A204.1 (cell line): ENCODE measurements around the gene CDH15.

Experiments
- FAIRE-seq: peaks from 2 replicates; lab custom pipeline; 2012; peaks lifted over from hg19 to GRCh38; lab: Jason Lieb, UNC

Gene CDH15

DNA sequence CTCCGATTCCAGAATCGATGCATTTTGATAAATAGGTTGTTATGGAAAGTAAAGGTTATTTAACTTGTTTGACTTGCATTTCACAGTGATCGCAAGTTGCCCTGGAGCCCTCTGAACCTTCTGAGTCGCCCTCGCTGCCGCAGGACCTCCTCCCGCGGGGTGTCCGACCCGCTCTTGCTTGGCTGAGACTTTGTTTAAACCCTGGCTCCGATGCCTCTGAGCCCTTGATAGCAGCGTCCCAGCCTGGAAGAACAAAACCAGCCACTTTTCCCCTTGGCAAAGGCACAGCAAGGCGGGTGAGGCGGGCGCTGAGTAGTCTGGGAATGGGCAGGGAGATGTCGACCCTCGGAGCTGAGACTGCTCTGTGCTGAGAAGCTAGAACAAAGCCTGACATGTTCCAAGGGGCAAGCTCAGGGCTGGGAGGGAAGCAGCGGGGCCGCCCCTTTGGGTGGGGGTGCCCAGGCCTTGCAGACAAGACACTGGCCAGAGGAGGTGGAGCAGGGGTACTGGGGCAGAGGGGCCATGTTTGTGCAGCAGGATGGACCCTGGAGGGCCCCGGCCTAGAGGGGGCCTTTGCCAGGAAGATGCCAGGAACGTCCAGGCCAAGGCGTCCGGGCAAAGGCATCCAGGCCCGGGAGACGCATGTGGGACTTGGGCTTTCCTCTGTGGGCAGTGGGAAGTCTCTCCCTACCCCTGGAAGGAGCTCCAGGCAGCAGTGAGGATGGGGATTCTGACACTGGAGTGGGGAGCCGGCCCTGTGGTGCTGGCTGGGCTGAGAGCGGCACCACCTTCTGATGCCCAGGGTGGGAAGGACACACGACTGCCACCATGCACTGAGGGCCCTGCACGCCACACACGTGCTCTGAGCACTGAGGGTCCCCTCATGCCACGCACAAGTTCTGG is 30.3 kb upstream of the CDH15 start:
- no peak for FAIRE-seq

DNA sequence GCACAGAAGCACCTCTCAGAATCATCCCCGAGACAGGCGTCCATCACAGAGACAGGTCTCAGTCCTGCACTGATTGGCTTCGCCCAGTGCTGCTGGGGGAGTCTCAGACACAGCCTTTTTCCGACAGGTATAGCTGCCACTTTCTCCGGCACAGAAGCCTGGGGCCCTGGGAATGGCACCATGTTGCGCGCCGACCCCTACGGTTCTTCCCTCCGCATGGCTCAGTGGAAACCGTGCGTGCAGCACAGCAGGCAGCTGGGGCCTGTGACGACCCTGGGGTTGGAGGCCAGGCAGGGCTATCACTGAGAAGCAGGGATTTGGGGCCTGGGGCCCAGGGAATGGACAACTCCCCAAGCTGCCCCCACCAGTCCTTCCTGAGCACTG is 29.7 kb upstream of the CDH15 start:
- FAIRE-seq, result no peak

DNA sequence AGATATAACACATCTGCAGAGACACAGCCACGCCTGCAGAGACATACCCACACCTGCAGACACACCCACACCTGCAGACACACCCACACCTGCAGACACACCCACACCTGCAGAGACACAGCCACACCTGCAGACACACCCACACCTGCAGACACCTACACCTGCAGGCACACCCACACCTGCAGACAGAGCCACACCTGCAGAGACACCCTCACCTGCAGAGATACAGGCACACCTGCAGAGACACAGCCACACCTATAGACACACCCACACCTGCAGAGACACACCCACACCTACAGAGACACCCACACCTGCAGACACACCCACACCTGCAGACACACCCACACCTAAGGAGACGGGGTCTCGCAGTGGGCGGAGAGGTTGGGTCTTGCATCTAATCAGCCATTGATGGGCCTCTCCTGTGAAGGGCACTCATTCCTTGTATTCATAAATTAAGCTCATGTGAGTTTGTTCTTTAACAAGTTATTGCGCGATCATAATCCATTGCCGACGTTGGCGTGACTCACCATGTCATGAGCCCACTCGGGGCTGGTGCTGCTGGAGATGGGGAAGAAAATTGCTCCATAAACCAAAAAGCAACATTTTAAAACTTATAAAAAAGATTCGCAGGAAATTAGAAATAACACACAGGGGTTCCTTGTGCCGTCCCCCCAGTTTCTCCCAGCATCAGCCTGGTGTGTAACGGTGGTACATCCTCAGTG is 28.9 kb upstream of the CDH15 start:
- no peak for FAIRE-seq

DNA sequence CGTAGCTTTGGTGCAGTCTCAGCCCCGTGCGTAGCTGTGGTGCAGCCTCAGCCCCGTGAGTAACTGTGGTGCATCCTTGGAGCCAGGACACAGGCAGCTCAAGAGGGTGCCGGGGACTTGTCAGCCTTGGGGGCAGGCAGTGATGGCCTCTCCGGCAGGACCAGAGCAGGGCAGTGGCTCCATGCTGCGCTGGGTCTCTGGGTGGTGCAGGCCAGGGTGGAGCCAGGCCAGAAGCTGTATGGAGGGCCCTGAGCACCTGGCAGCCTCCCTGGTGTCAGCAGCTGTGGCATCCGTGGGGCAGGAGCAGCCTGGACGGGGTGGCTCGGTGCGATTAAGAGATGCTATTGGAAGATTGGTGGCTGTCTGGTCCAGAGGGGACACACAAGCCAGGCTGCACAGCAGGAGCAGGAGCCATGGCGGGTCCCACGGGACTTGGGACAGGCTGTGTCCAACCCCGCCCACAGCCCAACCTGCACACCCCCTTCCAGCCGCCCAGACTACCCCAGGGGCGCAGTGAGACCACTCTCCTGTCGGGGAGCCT is 28.3 kb upstream of the CDH15 start:
- FAIRE-seq, result no peak

DNA sequence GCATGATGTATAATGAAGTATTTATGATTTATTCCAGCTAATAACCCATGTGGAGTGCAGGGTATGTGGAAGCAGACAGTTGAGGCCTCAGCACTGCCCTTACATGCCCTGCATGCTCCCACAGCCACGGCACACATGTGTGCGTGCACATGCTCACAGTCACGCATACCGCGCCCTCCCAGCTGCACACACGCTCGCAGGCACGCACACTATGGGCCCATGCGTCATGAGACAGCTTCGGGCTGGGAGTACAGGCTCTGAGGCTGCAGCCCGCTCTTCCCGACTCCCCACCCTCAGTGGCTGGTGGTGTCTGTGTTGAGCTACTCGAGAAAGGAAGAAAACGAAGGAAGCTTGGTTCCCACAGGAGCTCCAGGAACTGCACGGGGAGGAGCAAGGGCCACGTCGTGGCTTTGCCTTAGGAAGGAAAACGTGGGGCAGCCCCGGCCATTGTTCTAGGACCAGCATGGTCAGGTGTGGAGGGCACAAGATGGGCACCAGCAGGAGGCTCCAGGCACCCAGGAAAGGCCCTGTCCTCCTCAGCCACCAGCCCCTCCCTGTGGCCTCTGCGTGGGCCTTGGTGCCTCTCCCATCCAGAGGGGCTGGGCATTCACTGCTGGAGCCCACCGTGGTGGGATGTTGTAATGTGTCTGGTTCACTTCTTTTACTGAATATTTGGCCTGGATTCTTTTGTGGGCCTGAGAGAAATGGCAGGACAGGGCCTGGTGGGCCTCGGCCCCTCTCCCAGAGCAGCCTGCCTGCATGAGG is 27.5 kb upstream of the CDH15 start:
- FAIRE-seq, result no peak

DNA sequence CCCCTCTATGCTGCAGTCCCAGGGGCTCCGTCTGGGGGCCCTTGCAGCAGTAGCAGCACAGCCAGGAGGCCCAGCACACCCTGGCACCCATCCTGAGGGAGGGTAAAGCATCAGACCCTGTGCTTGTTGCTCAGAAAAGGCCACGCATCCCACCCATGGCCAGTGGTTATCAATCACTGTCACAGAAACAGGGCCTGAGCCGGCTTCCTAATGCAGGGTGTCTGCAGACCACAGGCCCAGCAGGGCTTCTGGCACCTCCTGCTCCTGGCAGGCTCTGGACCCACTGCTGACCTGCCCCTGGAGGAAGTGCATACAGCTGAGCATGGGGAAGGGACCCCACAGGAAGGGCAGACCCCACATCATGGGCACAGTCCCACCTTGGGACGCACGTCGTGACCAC is 26.9 kb upstream of the CDH15 start:
- FAIRE-seq, result no peak

DNA sequence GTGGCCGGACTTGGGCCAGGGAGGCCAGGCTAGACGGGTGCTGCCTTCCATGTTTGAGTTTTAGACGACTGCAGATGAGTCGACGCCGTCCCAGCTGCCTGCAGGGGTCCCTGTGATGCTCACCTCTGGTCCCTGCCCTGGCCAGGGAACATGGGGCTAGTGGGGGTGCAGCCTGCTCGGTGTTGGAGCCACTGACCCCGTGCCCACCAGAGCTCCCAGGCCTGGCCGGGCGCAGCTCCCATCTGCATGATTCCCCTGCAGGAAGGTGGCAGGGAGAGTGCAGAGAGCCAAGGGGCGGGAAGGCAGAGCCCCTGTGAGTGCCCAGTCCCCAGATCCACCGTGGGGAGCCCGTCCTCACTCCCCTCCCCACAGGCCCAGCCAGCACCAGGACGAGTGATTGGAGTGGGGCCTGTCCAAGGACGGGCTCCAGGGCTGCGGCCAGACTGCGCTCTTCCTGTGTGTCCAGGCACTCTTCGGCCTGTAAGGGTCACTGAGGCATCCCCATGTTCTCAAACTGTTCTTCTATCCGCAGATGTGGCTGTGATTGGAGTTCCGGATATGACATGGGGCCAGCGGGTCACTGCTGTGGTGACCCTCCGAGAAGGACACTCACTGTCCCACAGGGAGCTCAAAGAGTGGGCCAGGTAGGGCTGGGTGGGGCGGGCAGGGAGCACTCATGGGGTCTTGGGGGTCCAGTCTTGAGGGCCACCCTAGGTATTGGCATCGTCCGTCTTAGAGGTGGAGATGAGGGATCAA is 26.0 kb upstream of the CDH15 start:
- no peak for FAIRE-seq

DNA sequence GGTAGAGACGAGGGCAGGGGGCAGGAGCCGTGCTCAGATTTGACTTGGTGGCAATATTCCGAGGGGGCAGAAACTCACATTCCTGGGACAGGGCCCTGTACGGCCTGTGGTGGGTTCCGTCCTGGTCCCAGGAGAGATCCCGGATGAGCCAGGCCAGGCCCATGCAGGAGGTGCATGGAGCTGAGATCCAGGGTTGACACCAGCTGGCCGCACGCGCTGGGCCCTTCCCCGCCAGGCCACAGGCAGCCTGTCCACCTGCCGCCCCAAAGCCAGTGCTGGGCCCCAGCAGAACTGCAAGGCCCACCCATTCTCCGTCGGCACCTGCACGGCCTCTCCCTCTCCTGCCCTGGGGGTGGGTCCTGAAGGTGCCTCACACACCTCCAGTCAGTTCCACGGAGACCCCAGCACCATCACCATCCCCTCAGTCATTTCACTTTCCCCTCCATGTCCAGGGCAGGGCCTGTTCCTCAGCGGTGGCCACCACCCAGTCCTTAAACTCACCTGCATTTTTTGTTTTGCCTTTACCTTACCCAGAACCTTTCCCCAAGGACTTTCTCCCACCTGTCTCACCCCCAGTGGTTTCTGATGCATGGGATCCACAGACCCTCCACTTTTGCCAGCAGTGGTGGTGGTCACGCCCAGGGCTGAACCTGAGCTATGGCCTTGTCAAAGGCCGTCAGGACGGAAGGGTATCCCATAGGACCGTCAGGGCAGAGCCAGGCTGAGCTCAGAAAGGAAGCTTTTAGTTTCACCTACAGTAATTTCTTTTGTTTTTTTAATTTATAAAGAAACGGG is 25.1 kb upstream of the CDH15 start:
- FAIRE-seq, result no peak

DNA sequence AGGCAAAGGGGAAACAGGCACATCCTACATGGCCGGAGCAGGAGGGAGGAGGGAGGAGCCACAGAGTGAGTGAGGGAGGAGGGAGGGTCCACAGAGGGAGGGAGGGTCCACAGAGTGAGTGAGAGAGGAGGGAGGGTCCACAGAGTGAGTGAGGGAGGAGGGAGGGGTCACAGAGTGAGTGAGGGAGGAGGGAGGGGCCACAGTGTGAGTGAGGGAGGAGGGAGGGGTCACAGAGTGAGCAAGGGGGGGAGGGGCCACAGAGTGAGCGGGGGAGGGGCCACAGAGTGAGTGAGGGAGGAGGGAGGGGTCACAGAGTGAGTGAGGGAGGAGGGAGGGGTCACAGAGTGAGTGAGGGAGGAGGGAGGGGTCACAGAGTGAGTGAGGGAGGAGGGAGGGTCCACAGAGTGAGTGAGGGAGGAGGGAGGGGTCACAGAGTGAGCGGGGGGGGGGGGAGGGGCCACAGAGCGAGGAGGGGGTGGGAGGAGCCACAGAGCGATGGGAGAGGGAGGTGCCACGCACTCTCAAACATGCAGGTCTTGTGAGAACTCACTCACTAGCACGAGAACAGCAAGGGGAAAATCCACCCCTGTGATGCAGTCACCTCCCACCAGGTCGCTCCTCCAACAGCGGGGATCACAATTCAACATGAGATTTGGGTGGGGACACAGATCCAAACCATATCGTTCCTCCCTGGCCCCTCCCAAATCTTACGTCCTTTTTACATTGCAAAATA is 24.3 kb upstream of the CDH15 start:
- FAIRE-seq, result no peak

DNA sequence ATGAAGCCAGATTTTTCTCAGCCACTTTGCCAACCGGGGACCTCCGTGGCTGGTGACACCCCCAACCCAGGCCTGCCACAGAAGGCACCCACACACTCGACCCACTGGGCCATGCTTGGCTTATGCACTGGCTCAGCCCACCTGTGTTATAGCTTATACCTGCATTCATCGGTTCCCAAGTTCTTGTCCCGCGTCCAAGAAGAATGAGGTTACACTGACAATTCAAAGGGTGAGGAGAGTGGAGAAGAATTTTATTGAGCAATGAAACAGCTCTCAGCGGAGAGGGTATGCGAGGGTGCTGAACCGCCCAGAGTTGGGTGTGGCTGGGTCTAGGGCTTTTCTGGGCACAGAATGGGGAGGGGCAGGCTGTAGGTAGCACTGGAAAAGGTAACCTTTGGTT is 22.2 kb upstream of the CDH15 start:
- no peak for FAIRE-seq

DNA sequence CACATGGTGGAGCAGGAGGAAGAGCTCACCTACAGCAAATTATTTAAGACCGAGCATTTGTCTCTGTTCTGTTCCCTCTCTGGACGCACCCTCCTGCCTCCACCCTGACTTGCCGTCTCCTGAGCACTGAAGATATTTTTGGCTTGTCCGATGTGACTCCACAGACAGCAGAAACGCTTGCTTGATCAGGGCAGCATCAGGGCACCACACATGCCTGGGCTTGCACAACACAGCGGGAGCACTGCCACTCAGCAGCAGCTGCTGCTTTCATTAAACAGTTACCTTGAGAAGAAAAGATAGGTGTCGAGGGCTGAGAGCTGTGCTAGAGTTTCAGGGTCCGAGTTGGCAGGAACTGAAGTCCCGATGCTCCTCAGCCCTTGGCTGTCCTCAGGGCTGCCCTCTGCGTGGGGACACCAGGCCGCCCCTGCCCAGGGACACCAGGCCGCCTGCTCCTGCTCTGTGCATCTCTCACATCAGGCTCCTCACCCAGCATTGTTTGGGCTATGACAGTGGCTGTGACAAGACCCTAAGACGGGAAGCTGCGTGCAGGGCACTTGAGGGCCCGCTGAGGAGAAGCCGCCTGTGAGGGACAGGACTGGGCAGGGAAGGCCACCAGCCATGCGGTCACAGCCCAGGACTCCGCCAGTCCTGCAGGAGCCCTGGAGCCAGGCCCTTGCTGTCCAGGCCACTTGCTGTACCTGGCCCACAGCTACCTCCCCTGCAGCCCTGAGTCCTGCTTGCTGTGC is 21.3 kb upstream of the CDH15 start:
- no peak for FAIRE-seq

DNA sequence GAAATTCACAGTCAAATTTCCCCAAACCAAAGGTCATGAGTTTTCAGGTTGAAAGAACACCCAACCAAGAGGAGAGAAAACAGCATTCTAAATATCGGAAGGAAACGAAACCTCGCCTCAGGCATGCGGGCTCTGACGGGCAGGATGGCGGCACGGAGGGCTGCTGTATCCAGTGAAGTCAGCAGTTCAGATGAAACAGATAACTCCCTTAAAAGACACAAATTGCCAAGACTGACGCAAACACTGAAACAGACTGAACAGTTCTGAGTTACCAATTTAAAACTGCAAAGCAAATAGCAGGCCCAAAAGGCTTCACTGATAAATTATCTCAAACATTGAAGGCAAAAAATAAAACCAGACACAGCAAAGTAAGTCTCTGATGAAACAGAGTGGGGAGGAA is 20.6 kb upstream of the CDH15 start:
- no peak for FAIRE-seq

DNA sequence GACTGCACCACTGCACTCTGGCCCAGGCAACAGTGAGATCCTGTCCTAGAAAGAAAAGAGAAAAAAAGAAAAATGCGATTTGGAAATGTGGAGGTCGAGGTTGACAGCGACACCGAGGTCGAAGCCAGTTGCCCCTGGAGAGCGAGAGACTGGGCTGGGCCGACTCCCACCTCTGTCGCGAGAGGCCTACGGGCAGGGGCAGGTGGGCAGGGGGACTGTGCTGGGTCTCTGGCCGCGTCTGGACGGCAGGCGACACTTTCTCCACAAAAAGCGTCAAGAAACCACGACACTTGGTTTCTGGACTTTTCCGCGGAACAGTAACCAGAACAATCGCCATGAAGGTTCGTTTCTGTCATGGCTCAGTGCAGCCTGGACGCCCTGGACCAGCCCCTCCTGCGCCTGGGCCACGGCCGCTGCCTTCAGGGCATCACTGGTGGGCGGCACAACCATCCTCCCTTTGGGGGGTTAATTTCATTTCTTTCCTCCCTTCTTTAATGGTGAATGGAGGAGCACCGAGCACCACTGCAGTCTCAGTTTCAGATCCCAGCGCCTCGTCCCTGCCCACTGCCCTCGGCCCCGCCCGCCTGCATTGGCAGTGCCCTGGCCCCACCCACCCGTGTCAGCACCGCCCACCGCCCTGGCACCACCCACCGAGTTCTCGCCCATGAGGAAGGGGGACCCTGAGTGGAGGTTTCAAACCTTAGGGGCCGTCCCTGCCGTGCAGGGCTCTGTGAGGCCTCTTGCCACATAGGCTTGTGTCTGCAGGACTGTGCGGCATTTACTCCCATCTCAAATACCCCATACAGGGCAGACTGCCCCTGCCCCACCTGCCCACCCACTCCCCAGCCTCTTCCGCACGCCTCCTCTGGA is 18.5 kb upstream of the CDH15 start:
- FAIRE-seq, result no peak

DNA sequence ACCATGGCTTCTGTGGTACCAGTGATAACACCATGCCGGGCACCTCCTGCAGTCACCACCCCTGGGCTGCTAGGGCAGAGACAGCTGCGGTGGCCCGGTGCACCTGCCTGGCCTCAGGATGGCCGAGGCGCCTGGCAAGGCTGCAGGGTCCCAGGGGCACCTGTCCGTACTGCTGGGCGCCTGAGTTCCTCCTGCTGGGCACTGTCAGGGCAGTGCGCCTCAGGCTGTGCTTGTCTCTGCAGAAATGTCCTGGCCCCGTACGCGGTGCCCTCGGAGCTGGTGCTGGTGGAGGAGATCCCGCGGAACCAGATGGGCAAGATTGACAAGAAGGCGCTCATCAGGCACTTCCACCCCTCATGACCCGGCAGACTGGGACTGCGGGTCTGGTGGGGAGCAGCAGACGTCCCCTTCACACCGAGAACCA is 17.7 kb upstream of the CDH15 start:
- FAIRE-seq, result no peak

DNA sequence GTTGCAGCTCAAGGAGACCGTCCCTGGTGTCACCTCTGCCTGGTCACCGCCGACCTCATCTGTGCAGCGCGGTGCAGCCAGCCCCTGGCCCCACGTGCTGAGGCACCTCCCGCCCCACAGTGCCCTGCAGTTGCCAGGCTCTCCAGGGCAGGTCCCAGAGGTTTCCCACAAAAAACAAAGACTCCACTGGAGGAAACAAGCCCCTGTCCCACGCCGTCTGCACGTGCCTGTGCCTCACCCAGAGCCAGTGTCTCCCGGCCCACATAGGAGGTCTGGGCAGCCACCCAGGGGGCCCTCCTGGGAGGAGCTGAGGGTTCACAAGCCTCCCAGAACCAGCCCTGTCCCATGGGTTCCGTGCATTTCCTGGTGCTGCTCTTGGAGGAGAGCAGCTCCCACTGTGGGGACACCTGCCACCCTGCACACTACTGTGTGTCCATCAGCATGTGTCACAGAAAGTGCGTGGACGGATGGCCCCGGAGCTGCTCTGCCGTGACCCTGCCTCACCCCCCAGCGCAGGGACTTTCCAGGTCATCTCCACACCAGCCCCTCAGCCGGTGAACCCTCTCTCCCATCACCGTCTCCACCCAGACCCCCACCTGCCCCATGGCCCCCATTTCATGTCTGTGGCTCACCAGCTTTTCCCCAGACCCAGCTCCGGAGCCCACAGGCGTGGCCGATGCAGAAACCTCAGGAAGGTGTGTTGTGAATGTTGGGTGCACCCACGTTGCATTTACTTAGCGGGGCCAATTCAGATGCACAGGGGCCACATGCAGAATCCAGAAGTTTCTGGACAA is 17.0 kb upstream of the CDH15 start:
- FAIRE-seq, result no peak

DNA sequence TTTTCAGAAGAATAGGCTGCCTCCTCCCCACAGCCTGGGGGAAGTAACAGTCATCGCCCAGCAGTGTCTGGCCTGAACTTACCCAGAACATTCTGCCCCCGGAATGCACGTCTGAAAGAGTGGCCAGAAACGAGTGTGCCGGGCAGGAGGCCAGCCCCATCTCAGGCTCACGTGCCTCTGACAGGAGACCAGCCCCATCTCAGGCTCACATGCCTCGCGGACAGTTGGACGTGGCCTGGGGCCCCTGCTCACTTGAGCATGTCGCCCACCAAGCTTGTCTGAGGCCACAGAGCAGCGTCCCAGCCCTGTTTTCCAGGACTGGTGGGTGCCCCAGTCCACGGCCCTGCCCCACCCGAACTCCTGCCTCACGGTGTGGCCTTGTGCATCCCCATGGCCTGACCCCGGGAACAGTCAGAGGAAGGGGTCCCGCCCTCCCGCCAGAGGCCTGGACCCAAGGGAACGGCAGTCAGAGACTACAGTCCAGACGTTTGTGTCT is 16.3 kb upstream of the CDH15 start:
- FAIRE-seq, result no peak

DNA sequence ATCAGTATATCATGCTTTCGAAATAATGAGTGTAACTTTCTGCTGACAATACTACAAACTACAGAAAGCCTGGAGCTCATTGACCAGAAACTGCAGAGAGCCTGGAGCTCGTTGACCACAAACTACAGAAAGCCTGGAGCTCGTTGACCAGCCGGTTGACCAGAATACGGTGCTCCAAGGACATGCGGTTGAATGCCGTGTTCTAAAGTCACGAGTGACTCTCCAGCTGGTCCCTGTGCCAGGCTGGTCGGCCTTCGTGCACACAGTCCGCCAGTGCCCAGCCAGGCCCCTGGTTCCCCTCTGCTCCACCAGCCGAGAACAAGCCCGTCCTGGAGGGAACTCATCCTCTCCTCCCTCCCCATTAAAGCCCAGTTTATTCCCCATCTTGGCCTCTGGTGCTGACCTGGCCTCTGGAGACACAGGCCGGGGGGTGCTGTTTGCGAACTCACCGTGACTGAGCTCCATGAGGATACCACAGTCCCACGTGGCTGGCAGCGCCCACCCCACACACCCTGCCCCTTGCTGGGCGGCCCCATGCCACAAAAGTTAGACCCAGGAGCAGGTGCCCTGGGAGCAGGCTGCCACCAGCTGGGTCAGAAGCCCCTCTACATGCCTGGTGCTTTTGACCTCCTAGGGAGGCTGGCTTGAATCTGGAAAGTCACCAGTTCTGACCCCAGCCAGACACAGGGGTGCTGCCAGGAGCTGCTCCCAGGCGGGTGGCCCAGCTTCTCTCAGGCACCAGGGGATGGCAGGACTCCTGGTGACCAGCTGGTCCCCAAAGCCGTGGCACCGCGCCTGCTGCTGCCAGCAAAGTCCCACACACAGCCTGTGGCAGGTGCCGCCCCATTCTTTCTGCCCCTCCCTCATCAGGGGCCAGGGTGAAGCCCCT is 15.5 kb upstream of the CDH15 start:
- no peak for FAIRE-seq
